T-cell (primary cell): ENCODE results near the gene CEP112. TPM values are rescaled to one million over a fixed set of nuclear protein-coding genes. Genes with fewer than 3 reads are reported as not detected.

Experiments used
- ATAC-seq, 4 experiments: fragments of 200-7000 bp in 3 of 4; fragments of 150-1000 bp in 1 of 4; cut with Tn5 transposase; replicated peaks in 1 of 4; 1 replicate in 3 of 4; 2 replicates in 1 of 4; pipeline ENCODE4 v1.10.0; 2021; ENCODE audit warnings: moderate library complexity in 3 of 4, mild to moderate bottlenecking in 2 of 4, moderate number of reproducible peaks in 1 of 4
- CTCF ChIA-PET, 2 donors: fragments of 300-600 bp; sonication (Branson Sonifier 250); formaldehyde crosslinking; loops; one replicate each; lab custom pipeline; 2022; ENCODE audit warnings: antibody characterized with exemption in 2 of 2; lab: Charles Lee
- POLR2A ChIA-PET, 2 donors: fragments of 300-600 bp; sonication (Branson Sonifier 250); formaldehyde crosslinking; loops; one replicate each; lab custom pipeline; 2022; ENCODE audit warnings: antibody characterized with exemption in 2 of 2; lab: Charles Lee
- DNase-seq, 35 experiments: peaks; one replicate each; pipeline versions ENCODE4 v3.0.0 to v3.0.0-alpha.2; 2013 to 2023
- H3K27ac ChIP-seq: one replicate; pipeline ENCODE4 v1.5.1; 2013; ENCODE audit warnings: low read length
- H3K27me3 ChIP-seq, 2 experiments: replicated peaks in 1 of 2; 1 replicate in 1 of 2; 2 replicates in 1 of 2; pipeline versions ENCODE4 v1.6.1 to v1.7.0; 2013; ENCODE audit warnings: low read length in 1 of 2, mixed read lengths in 1 of 2; ENCODE audit not compliant: control insufficient read depth in 2 of 2, insufficient read depth in 2 of 2; ENCODE audit errors: extremely low read depth in 1 of 2
- H3K36me3 ChIP-seq, 2 donors: 1 replicate in 1 of 2; 2 replicates in 1 of 2; pipeline versions ENCODE4 v1.6.1 to v1.7.0; 2013; ENCODE audit warnings: low read length in 1 of 2; ENCODE audit not compliant: control insufficient read depth in 2 of 2, insufficient read depth in 1 of 2; ENCODE audit errors: extremely low read depth in 1 of 2
- H3K4me1 ChIP-seq, 2 experiments: 1 replicate in 1 of 2; 2 replicates in 1 of 2; pipeline versions ENCODE4 v1.6.1 to v1.7.0; 2013; ENCODE audit warnings: low read length in 2 of 2, mixed read lengths in 1 of 2; ENCODE audit not compliant: insufficient read depth in 2 of 2, control insufficient read depth in 1 of 2; ENCODE audit errors: extremely low read depth in 1 of 2
- H3K4me3 ChIP-seq, 2 donors: 1 replicate in 1 of 2; 2 replicates in 1 of 2; pipeline versions ENCODE4 v1.5.1 to v1.7.0; 2013; ENCODE audit warnings: mild to moderate bottlenecking in 2 of 2, low read length in 1 of 2, moderate library complexity in 1 of 2; ENCODE audit not compliant: control insufficient read depth in 1 of 2; ENCODE audit errors: extremely low read depth in 1 of 2
- H3K9me3 ChIP-seq: 2 replicates; pipeline ENCODE4 v1.7.0; 2013
- H3K27ac Mint-ChIP-seq, 2 donors: one replicate each; pipeline ENCODE4 v1.8.0; 2020 to 2021; ENCODE audit warnings: mild to moderate bottlenecking in 2 of 2, mixed read lengths in 2 of 2
- H3K27me3 Mint-ChIP-seq, 2 donors: one replicate each; pipeline ENCODE4 v1.8.0; 2021 to 2022; ENCODE audit warnings: mixed read lengths in 2 of 2
- H3K36me3 Mint-ChIP-seq: one replicate; pipeline ENCODE4 v1.8.0; 2021; ENCODE audit warnings: mixed read lengths
- H3K4me1 Mint-ChIP-seq, 3 donors: one replicate each; pipeline ENCODE4 v1.8.0; 2020 to 2022; ENCODE audit warnings: mixed read lengths in 3 of 3, mild to moderate bottlenecking in 1 of 3
- H3K4me3 Mint-ChIP-seq, 3 donors: one replicate each; pipeline ENCODE4 v1.8.0; 2020 to 2022; ENCODE audit warnings: mild to moderate bottlenecking in 3 of 3, mixed read lengths in 3 of 3, moderate library complexity in 3 of 3
- H3K9me3 Mint-ChIP-seq, 3 donors: one replicate each; pipeline ENCODE4 v1.8.0; 2020 to 2022; ENCODE audit warnings: mixed read lengths in 3 of 3
- WGBS: methylation state at CpG from one replicate; pipeline ENCODE4 v1.1.5; 2013; ENCODE audit warnings: missing lambda C conversion rate; ENCODE audit not compliant: insufficient coverage; 5-methylcytosine and 5-hydroxymethylcytosine counted together
- total RNA-seq, 35 experiments: library from RNA in 6 of 35; stranded (reverse) in 6 of 35; fragments of 120-200 nt in 1 of 35; gene quantifications; one replicate each; pipeline versions ENCODE4 v1.2.1 to v1.2.4 and lab custom pipeline; 2013 to 2026

CEP112 gene
- total RNA-seq, 5 donors from 2014 or later (not counting 1 experiment from before 2014, with no cell fraction given), result 2.4 to 4.9 (median 4.5) TPM

DNA sequence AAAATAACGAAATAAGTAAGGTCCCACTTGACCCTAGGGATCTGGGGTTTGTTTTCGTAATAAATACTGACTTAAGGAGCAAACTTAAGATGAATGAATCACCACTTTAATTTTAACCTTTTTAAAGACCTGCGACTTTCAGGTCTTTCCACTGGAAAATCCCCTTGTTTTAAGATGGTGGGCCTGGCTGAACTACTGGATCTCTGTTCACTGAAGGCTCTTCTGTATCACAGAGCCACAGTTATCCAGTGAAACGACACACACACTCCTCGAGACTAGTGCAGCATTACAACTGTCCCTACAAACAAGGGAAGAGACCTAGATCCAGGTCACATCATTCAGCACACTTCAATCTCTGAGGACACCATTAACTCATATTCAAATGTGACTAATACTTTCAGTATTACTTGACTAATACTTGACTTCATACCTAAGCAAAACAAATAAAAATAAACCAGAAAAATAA lies 299.0 kb downstream of the CEP112 start:
- peaks cover 2% of the 10 kb centered on the region for H3K36me3 Mint-ChIP-seq
- WGBS, result 68% methylated on average over 3 of the region's 5 CpGs
- H3K27me3 Mint-ChIP-seq, result no peaks in the 10 kb centered on the region
- ChIA-PET POLR2A (no interaction called here), CTCF (no interaction called here)
- DNase-seq (no peak), ATAC-seq (no peak)
- no peak overlapping the region for H3K27ac ChIP-seq
- no peaks in the 10 kb centered on the region for H3K9me3 ChIP-seq
- H3K27ac Mint-ChIP-seq, result no peak overlapping the region
- H3K36me3 ChIP-seq, result no peaks in the 10 kb centered on the region
- H3K4me3 ChIP-seq, result no peak overlapping the region
- no peaks in the 10 kb centered on the region for H3K4me1 ChIP-seq
- H3K9me3 Mint-ChIP-seq, result no peaks in the 10 kb centered on the region
- no peaks in the 10 kb centered on the region for H3K4me1 Mint-ChIP-seq
- no peaks in the 10 kb centered on the region for H3K27me3 ChIP-seq
- H3K4me3 Mint-ChIP-seq, result no peak overlapping the region

- Mint-ChIP-seq H3K4me1 (no peaks in the 10 kb centered on the region), H3K36me3 (peaks cover 2% of the 10 kb centered on the region), H3K9me3 (no peaks in the 10 kb centered on the region), H3K4me3 (no peak overlapping the region), H3K27me3 (no peaks in the 10 kb centered on the region), H3K27ac (no peak overlapping the region)
- Histone ChIP-seq H3K9me3 (no peaks in the 10 kb centered on the region), H3K27ac (no peak overlapping the region), H3K36me3 (no peaks in the 10 kb centered on the region), H3K4me1 (no peaks in the 10 kb centered on the region), H3K4me3 (no peak overlapping the region), H3K27me3 (no peaks in the 10 kb centered on the region)
- ChIA-PET POLR2A (no interaction called here), CTCF (no interaction called here)
- no peak for ATAC-seq
- no peak for DNase-seq
- WGBS, result 97% methylated on average over 7 of the region's 7 CpGs
Measured at GRCh38 chr17:65891231-65891735, 300.6 kb downstream of the CEP112 start.

GRCh38 chr17:65888649-65889048 lies 303.3 kb downstream of the CEP112 start:
- H3K9me3 ChIP-seq, result no peaks in the 10 kb centered on the region
- peaks cover 2% of the 10 kb centered on the region for H3K36me3 Mint-ChIP-seq
- H3K4me1 ChIP-seq, result no peaks in the 10 kb centered on the region
- no peaks in the 10 kb centered on the region for H3K4me1 Mint-ChIP-seq
- H3K27me3 ChIP-seq, result no peaks in the 10 kb centered on the region
- no peaks in the 10 kb centered on the region for H3K27me3 Mint-ChIP-seq
- ChIA-PET CTCF (no interaction called here), POLR2A (no interaction called here)
- H3K27ac Mint-ChIP-seq, result no peak overlapping the region
- no peak overlapping the region for H3K4me3 Mint-ChIP-seq
- H3K27ac ChIP-seq, result no peak overlapping the region
- DNase-seq, result no peak
- no peak for ATAC-seq
- no peak overlapping the region for H3K4me3 ChIP-seq
- no peaks in the 10 kb centered on the region for H3K9me3 Mint-ChIP-seq
- no peaks in the 10 kb centered on the region for H3K36me3 ChIP-seq
- 80% methylated on average over 1 of the region's 4 CpGs for WGBS

DNA sequence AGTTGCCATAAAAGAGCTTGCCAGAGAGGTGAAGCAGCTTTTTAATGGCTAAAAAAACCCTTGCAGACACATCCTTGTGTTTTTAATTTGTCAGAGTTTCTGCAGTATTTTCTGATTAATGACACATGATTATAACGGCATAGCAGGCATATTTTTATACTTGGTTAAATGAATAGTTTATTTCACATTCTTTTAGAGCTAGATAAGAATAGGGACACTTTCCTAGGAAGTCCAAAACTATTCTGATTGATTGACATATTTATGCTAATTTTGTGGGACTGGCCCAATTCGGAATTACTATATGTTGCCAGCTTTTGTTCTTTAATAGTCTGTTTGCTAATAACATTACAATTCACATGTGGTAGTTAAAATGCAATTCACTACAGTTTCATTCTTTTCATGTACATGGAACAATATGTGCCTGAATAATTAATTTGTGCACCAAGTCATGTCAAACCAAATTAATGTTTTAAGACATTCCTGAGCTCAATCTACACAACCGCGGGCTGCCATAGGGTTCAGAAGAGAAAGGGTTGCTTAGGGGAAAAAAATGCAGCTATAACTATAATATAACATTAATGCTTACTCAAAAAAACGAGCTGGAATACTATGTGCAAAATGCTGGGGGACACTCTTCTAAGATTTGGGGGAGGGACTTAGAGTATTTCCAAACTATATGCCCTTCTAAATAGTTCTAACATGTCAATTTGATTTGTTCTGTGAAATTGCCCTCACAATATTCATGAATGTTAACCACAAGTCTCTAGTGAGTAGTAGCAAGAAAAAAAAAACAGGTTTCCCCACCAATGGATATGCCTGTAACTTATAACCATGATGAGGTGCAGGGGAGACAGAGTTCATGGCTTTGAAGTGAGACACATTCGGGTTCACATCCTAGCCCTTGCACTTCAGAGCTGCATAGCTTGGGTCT lies 305.4 kb downstream of the CEP112 start:
- no peaks in the 10 kb centered on the region for H3K27me3 ChIP-seq
- Mint-ChIP-seq H3K4me3 (no peak overlapping the region), H3K27ac (no peak overlapping the region), H3K9me3 (no peaks in the 10 kb centered on the region), H3K36me3 (no peaks in the 10 kb centered on the region), H3K4me1 (no peaks in the 10 kb centered on the region), H3K27me3 (no peaks in the 10 kb centered on the region)
- WGBS, result no CpG with 5 or more reads among the region's 6 CpGs
- CTCF ChIA-PET, result no interaction called here
- ATAC-seq (no peak), DNase-seq (no peak)
- H3K9me3 ChIP-seq, result no peaks in the 10 kb centered on the region
- H3K4me1 ChIP-seq, result no peaks in the 10 kb centered on the region
- H3K4me3 ChIP-seq, result no peak overlapping the region
- POLR2A ChIA-PET, result interaction anchor here in 1 of 2 donors (0.5 kb wide), 1 partner anchor 380 kb away, joined by 4 read pairs; no protein-coding TSS in a partner anchor
- H3K36me3 ChIP-seq, result no peaks in the 10 kb centered on the region
- no peak overlapping the region for H3K27ac ChIP-seq

- H3K36me3 ChIP-seq, result no peaks in the 10 kb centered on the region
- Mint-ChIP-seq H3K27me3 (no peaks in the 10 kb centered on the region), H3K4me3 (no peak overlapping the region), H3K36me3 (no peaks in the 10 kb centered on the region), H3K27ac (no peak overlapping the region), H3K9me3 (no peaks in the 10 kb centered on the region), H3K4me1 (no peaks in the 10 kb centered on the region)
- DNase-seq (no peak), ATAC-seq (no peak)
- ChIA-PET CTCF (no interaction called here), POLR2A (interaction anchor here in 1 of 2 donors (0.5 to 0.7 kb wide), 2 partner anchors 380 to 1282 kb away, joined by 4 read pairs; no protein-coding TSS in a partner anchor)
- no peaks in the 10 kb centered on the region for H3K4me1 ChIP-seq
- no peak overlapping the region for H3K4me3 ChIP-seq
- H3K27me3 ChIP-seq, result no peaks in the 10 kb centered on the region
- no peak overlapping the region for H3K27ac ChIP-seq
- no CpG with 5 or more reads among the region's 6 CpGs for WGBS
- no peaks in the 10 kb centered on the region for H3K9me3 ChIP-seq
Measured at GRCh38 chr17:65885541-65886312, 306.2 kb downstream of the CEP112 start.

DNA sequence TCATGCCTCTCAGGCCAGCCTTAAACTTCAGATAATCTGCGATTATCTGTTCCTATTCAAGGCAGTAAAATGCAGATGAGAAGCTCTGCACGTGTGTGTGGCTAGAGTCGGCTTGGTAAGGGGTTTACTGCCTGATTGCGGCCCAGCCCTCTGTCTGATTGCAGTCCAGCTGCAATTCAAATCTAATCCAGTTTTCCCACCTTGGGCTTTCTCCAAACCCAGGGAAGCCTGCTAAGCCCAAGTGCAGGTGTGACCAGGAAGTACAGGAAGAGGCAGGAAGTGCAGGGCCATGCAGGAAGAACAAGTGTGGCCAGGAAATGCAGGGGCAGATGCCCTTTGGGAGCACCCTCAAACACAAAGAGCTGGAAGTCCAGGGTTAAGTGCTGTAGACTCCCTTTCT lies 314.9 kb downstream of the CEP112 start:
- 93% methylated on average over 3 of the region's 4 CpGs for WGBS
- Histone ChIP-seq H3K9me3 (peaks cover 4% of the 10 kb centered on the region), H3K4me3 (no peak overlapping the region), H3K27ac (no peak overlapping the region), H3K27me3 (no peaks in the 10 kb centered on the region), H3K36me3 (no peaks in the 10 kb centered on the region), H3K4me1 (no peaks in the 10 kb centered on the region)
- Mint-ChIP-seq H3K4me1 (no peaks in the 10 kb centered on the region), H3K27me3 (peaks cover 0 to 19% of the 10 kb centered on the region in 2 donors), H3K27ac (no peak overlapping the region), H3K36me3 (peaks cover 2% of the 10 kb centered on the region), H3K4me3 (no peak overlapping the region), H3K9me3 (peaks cover 0 to 10% (median 4%) of the 10 kb centered on the region in 3 donors)
- no peak for DNase-seq
- no peak for ATAC-seq
- ChIA-PET CTCF (no interaction called here), POLR2A (no interaction called here)
